HepG2 (cell line): ENCODE data around the gene NBPF15.
"Not testable (repeated sequence)": the region's sequence is repeated elsewhere in the genome, so short reads cannot be mapped to it uniquely, and the experiment has no call there.

Source experiments
- ATF3 ChIP-seq: sonication (generic); formaldehyde crosslinking; IDR thresholded peaks from 2 replicates; pipeline ENCODE4 v1.4.0; 2020; ENCODE audit warnings: missing genetic modification reagents
- CTCF ChIP-seq: sonication (generic); formaldehyde crosslinking; IDR thresholded peaks from 2 replicates; pipeline ENCODE4 v1.5.0; 2020; ENCODE audit warnings: mild to moderate bottlenecking, missing genetic modification reagents, moderate library complexity
- EZH2 ChIP-seq: conservative IDR thresholded peaks from 2 replicates; pipeline ENCODE4 v1.6.1; 2012; ENCODE audit warnings: mild to moderate bottlenecking, low read depth, low read length, moderate library complexity
- FOSL1 ChIP-seq: sonication (generic); formaldehyde crosslinking; IDR thresholded peaks from 2 replicates; pipeline ENCODE4 v1.9.0; 2021; ENCODE audit warnings: missing genetic modification reagents, borderline replicate concordance
- GMEB2 ChIP-seq: IDR thresholded peaks from 2 replicates; pipeline ENCODE4 v1.6.1; 2016; ENCODE audit warnings: missing biosample characterization, missing genetic modification reagents, low read depth
- MAX ChIP-seq: IDR thresholded peaks from 2 replicates; pipeline ENCODE4 v1.6.1; 2012; ENCODE audit warnings: inconsistent platforms
- POLR2A ChIP-seq, 2 experiments: IDR thresholded peaks; 2 replicates each; pipeline ENCODE4 v1.6.1; 2011; ENCODE audit warnings: low read depth in 2 of 2, low read length in 2 of 2, mild to moderate bottlenecking in 1 of 2, moderate library complexity in 1 of 2; ENCODE audit not compliant: insufficient read depth in 1 of 2
- POLR2AphosphoS5 ChIP-seq: IDR thresholded peaks from 2 replicates; pipeline ENCODE4 v1.6.1; 2012; ENCODE audit warnings: low read depth, low read length
- REL ChIP-seq: sonication (generic); formaldehyde crosslinking; conservative IDR thresholded peaks from 2 replicates; pipeline ENCODE4 v1.8.0; 2022; ENCODE audit warnings: mild to moderate bottlenecking, missing genetic modification reagents, moderate library complexity
- U2AF1 ChIP-seq: fragments of 200-400 bp; formaldehyde crosslinking; optimal IDR thresholded peaks from 2 replicates; pipeline ENCODE3; 2017; ENCODE audit warnings: mild to moderate bottlenecking, low read depth, low read length
- ZFP36 ChIP-seq: fragments of 150-350 bp; IDR thresholded peaks from 2 replicates; pipeline ENCODE4 v1.6.1; 2018; ENCODE audit warnings: borderline replicate concordance, low read length, low read depth; ENCODE audit not compliant: partially characterized antibody
- ZNF232 ChIP-seq: sonication (generic); formaldehyde crosslinking; IDR thresholded peaks from 2 replicates; pipeline ENCODE4 v1.4.0; 2020; ENCODE audit warnings: missing genetic modification reagents, borderline replicate concordance
- ZNF350 ChIP-seq: sonication (generic); formaldehyde crosslinking; IDR thresholded peaks from 2 replicates; pipeline ENCODE4 v1.4.0; 2020; ENCODE audit warnings: mild to moderate bottlenecking, low read depth, missing genetic modification reagents, borderline replicate concordance
- ZNF781 ChIP-seq: sonication (generic); formaldehyde crosslinking; IDR thresholded peaks from 2 replicates; pipeline ENCODE4 v1.5.1; 2020; ENCODE audit warnings: borderline replicate concordance, mild to moderate bottlenecking, missing genetic modification reagents; ENCODE audit errors: not compliant biosample characterization

GRCh38 chr1:144473897-144474296, 12.4 kb upstream of the NBPF15 start:
- TF ChIP-seq GMEB2 (CRISPR knock-in tag); ZFP36; POLR2AphosphoS5; FOSL1 (CRISPR knock-in tag); POLR2A (IDR thresholded peaks at IDR 0.05; ENCODE audit: insufficient read depth in 1 of 2, low read depth in 2 of 2, low read length in 2 of 2); EZH2; ZNF350 (CRISPR knock-in tag); U2AF1; ATF3 (CRISPR knock-in tag); REL (CRISPR knock-in tag); ZNF781 (CRISPR knock-in tag); ZNF232 (CRISPR knock-in tag); MAX; CTCF (CRISPR knock-in tag): not testable (repeated sequence)
